Astrocyte of the cerebellum (primary cell): ENCODE results near the gene ANXA11.
A peak's percentile ranks its signal among the peaks of the same experiment; 100 is the strongest.
"Not testable (repeated sequence)": the region's sequence is repeated elsewhere in the genome, so short reads cannot be mapped to it uniquely, and the experiment has no call there.

ENCODE experiments used
- DNase-seq: peaks from one replicate; pipeline ENCODE4 v3.0.0-alpha.2; 2011; ENCODE audit warnings: low read depth
- H3K4me3 ChIP-seq: 2 replicates; pipeline ENCODE4 v1.5.1; 2011; ENCODE audit warnings: mild to moderate bottlenecking, low read depth, low read length, moderate library complexity
- CTCF ChIP-seq: IDR thresholded peaks from 2 replicates; pipeline ENCODE4 v1.5.1; 2012; ENCODE audit warnings: low read length, low read depth, moderate library complexity, mild to moderate bottlenecking; ENCODE audit errors: missing control alignments
- in situ Hi-C: cut with HindIII; loops from 2 replicates; pipeline ENCODE4 v1.10.0; 2017; ENCODE audit warnings: low sequenced_read_pairs

The ANXA11 gene

GRCh38 chr10:80204677-80205476, 460 bp downstream of the ANXA11 start:
- peak overlapping the region; percentile 84 for H3K4me3 ChIP-seq
- DNase-seq = no peak
- TF ChIP-seq CTCF = no peak
- in situ Hi-C loops = loop anchor here (5.0 kb wide), 1 partner anchor 63 kb away; no protein-coding TSS in a partner anchor

GRCh38 chr10:80203835-80204676, 1.3 kb downstream of the ANXA11 start:
- peak overlapping the region; percentile 84 for H3K4me3 ChIP-seq
- in situ Hi-C loops = no loop called here
- TF ChIP-seq CTCF = no peak
- DNase-seq = no peak

GRCh38 chr10:80202934-80203834, 2.2 kb downstream of the ANXA11 start:
- in situ Hi-C loops = no loop called here
- peak; percentile 62 for DNase-seq
- peak overlapping the region; percentile 84 for H3K4me3 ChIP-seq

GRCh38 chr10:80202530-80202929, 2.8 kb downstream of the ANXA11 start:
- in situ Hi-C loops, DNase-seq: not testable (repeated sequence)
- H3K4me3 ChIP-seq = peak overlapping the region; percentile 84

More at GRCh38 chr10:80202934-80203834, 2.2 kb downstream of the ANXA11 start:
- TF ChIP-seq CTCF = peak; percentile 42

GRCh38 chr10:80201608-80202141, 3.7 kb downstream of the ANXA11 start:
- in situ Hi-C loops = no loop called here
- no peak for TF ChIP-seq CTCF
- no peak for DNase-seq
- H3K4me3 ChIP-seq = peak overlapping the region; percentile 84

GRCh38 chr10:80200687-80201086, 4.7 kb downstream of the ANXA11 start:
- no peak overlapping the region for H3K4me3 ChIP-seq
- DNase-seq = no peak
- in situ Hi-C loops = no loop called here
- TF ChIP-seq CTCF = no peak
